Placental pericyte (primary cell): Measurements from ENCODE around the gene CALR. TPM values are rescaled to one million over a fixed set of nuclear protein-coding genes. Genes with fewer than 3 reads are reported as not detected.

Source experiments
- small RNA-seq: library from RNA; depleted of rRNA; stranded (forward); fragments of <200 nt; gene quantifications from one replicate; pipeline ENCODE3, GENCODE V24; 2012; ENCODE audit warnings: low replicate concordance
- total RNA-seq: library from RNA; depleted of rRNA; stranded (reverse); fragments of >200 nt; gene quantifications from 2 replicates; pipeline ENCODE4 v1.2.3, GENCODE V29; 2012

The CALR gene
- 1,645 and 6,576 TPM in 2 replicates for total RNA-seq

DNA sequence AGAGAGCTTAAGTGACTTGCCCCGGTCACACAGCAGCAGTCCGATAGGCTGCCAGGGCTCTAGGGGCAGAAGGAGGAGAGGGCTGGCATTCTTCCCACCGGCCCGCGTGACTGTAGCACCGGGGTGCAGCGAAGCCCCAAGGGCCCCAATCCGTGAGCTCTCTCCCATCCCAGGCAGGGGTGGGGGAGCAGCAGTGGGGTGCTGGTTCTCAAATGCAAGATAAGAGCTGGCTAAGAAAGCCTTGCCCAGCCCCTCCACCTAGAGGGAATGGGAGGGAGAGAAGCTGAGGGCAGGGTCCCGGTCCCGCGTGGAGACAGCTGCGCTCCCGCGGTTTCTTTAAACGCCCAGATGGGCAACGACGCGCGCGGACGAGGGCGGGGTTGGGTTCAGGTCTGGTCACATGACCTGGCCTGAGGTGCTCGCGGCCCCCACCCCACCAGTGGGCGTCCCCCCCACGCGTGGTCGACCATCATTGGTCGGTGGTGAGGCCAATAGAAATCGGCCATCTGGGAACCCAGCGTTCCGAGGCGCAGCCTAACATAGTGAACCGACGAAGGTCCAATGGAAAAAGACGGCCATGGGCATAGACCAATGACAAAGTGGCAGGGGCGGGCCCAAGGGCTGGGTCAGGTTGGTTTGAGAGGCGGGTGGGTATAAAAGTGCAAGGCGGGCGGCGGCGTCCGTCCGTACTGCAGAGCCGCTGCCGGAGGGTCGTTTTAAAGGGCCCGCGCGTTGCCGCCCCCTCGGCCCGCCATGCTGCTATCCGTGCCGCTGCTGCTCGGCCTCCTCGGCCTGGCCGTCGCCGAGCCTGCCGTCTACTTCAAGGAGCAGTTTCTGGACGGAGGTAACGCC is at the start of gene CALR:
TSS of gene CALR (plus strand) at position 683 of the 852 bp plus-strand sequence. CDS start at position 754, 71 bp downstream.

DNA sequence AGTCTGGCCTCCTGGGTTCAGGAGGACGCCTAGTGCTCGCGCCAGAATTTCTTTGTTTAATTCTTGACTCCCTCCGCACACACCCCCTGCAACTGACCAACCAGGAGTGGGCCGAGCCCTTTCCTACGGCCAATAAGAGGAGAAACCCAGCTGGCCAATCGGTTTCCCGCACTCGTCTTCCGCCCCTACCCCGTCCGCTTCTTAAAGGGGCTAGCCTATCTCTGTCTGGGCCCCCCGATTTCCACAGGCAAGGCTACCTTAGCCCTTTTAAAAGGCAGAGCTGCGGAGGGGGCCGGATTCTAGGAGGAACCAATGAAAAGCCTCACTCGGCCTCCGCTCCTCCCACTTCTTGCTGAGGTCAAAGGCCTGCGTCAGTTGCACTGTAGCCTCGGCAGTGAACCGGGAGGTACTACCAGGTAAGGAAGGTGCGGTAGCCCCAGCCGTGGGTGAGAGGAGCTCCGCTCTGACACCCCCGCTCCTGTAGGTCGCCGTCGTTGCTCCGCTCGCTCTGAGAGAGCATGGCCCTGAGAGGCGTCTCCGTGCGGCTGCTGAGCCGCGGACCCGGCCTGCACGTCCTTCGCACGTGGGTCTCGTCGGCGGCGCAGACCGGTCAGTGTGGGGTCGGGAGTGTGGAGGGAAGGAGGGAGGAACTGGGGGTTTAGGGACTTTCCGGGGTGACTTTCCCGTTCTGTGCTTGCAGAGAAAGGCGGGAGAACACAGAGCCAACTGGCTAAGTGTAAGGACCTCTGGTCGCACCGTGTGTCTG is 47.4 kb upstream of the CALR start, which contains the start of gene GCDH:
TSS of gene GCDH (plus strand) at position 374 of the 766 bp plus-strand sequence. CDS start at position 519, 145 bp downstream.

DNA sequence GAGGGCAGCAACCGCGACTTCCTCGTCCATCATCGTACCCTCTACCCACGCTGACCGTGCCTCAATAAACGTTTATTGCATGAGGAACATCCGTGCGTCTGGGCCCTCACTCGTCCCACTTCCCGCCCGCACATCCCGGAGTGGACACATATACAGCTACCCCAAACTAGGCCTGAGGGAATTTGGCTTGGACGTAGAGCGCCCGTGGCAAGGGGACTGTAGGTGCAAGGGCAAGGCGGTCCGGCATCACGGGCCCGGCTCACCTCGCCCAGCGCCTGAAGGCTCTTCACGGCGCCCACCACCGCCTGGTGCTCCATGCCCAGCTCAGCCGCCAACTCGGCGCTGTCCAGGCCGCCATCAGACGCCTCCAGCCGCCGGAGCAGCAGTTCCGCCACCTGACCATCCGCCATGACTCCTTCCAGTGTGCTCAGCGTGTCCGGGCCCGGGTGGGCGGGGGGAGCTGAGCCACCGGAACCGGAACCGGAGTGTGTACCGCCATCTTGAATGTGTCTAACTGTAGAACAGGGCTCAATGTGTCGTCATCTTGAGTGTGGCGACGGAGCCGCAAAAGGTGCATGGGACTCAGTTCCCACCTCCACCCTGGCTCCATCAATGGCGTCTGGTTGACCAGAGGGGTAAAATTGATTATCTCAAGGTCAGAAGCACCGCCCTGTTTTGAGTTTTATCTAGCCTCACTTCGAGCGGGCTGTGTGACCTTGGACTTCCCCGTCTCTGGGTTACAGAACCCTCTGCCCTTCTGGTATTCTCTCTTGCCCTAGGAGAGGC is 4.9 kb upstream of the CALR start, which contains the start of gene FARSA:
TSS of gene FARSA (minus strand) at position 425 of the 786 bp plus-strand sequence. CDS start at position 410, 15 bp downstream.

DNA sequence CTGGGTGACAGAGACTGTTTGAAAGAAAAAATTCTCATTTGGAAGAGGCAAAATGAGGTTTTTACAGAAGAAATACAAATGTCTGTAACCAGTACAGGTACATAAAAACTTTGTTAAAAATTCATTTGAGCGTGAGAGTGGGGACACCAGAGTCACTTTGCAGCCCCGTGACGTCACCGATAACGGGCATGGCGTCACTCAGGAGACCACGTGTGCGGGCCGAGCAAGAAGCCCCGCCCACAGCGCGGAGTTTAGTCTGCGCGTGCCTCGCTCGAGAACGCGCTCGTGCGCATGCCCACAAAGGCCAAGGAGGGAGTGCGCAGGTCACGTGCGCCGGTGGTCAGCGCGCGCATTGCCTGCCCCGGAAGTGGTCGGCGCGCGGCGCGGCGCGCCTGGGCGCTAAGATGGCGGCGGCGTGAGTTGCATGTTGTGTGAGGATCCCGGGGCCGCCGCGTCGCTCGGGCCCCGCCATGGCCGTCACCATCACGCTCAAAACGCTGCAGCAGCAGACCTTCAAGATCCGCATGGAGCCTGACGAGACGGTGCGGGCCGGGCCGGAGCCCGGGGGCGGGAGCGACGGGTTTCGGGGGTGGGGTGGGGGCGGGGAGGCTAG is 7.2 kb downstream of the CALR start, which contains the start of gene RAD23A:
TSS of gene RAD23A (plus strand) at position 384 of the 613 bp plus-strand sequence. CDS start at position 471, 87 bp downstream.

DNA sequence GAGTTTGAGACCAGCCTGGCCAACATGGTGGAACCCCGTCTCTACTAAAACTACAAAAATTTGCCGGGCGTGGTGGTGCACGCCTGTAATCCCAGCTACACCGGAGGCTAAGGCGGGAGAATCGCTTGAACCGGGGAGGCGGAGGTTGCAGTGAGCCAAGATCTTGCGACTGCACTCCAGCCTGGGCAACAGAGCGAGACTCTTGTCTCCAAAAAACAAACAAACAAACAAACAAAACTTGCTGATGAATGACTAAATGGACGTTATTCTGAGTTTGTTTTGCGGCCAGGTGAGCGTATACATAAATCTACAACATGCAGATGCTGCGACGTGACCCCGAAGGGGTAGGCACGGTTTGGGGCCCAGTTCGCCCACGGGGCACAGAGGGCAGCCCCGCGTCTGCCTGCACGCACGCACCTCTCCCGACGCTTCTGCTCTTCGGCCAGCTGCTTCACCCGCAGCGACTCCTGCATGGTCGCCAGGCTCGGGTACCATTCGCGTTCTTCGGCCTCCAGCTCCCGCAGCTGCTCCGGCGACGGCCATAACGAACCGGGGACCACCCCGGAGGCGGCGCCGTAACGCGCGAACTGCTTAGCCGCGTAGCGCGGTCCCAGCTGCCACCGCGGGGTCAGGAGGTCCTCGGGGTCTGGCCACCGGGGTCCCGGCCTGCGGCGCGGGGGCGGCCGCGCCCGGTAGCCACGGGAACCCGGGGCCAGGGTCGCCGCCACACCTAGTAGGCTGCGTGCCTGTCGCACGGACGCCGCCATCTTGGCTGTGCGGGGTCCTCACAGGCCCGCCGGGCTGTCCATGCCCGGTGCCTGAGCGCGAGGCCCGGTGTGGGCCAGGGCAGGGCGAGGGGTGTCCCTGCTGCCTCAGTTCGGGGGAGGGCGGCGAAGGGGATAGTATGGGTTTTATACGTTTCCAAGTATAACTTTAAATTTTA is 18.3 kb downstream of the CALR start, which contains the start of gene GADD45GIP1:
TSS of gene GADD45GIP1 (minus strand) at position 778 of the 943 bp plus-strand sequence. CDS start at position 767, 11 bp downstream.

DNA sequence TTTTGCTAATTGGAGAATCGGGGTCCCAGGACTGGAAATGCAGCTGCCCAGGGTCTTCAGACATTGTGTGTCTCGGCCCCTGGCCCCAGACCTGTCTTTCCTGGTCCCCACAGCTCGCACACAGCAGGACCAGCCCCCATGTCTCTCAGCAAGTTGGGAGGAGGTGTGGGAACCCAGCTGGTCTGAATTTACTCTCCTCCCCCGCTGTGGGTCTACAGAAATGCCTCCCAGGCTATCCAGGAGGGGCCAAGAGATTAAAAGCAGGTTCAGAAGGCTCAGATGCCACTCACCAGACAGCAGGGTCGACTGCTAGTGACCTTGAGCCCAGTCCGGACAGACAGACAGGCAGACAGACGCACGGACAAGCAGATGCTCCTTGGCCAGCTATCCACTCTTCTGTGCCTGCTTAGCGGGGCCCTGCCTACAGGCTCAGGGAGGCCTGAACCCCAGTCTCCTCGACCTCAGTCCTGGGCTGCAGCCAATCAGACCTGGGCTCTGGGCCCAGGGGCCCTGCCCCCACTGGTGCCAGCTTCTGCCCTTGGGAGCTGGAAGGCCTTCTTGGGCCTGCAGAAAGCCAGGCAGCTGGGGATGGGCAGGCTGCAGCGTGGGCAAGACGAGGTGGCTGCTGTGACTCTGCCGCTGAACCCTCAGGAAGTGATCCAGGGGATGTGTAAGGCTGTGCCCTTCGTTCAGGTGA is 31.0 kb downstream of the CALR start, which contains the start of gene DAND5:
TSS of gene DAND5 (plus strand) at position 285 of the 697 bp plus-strand sequence. CDS start at position 370, 85 bp downstream.

Small RNA genes within 50 kb of the gene (small RNA-seq; reads per million reads assigned to genes)
- gene MIR5695 (0.13 reads per million), gene MIR6515 (0.91 reads per million, percentile 41 among the genes with 10 or more reads in this experiment)

Other genes with a start within 250 kb of the CALR start
- 10.3 and 12.2 TPM in 2 replicates for gene FBXW9, start 242.0 kb upstream of the CALR start, total RNA-seq
- 45.1 and 73.3 TPM in 2 replicates for gene TNPO2, start 214.7 kb upstream of the CALR start, total RNA-seq
- gene TRIR, start 203.9 kb upstream of the CALR start, total RNA-seq, result 142 and 218 TPM in 2 replicates
- 88.0 and 105 TPM in 2 replicates for gene GET3, start 201.1 kb upstream of the CALR start, total RNA-seq
- gene BEST2, start 186.8 kb upstream of the CALR start, total RNA-seq, result not detected in 2 replicates
- 13.3 and 14.2 TPM in 2 replicates for gene HOOK2, start 163.1 kb upstream of the CALR start, total RNA-seq
- 187 and 191 TPM in 2 replicates for gene JUNB, start 147.1 kb upstream of the CALR start, total RNA-seq
- gene PRDX2, start 136.8 kb upstream of the CALR start, total RNA-seq, result 188 and 197 TPM in 2 replicates
- not detected in 2 replicates for gene THSD8, start 136.5 kb upstream of the CALR start, total RNA-seq
- 4.4 and 45.4 TPM in 2 replicates for gene RNASEH2A, start 132.0 kb upstream of the CALR start, total RNA-seq
- not detected in 2 replicates for gene RTBDN, start 104.0 kb upstream of the CALR start, total RNA-seq
- gene MAST1, start 100.1 kb upstream of the CALR start, total RNA-seq, result not detected in 2 replicates
- gene DNASE2, start 57.2 kb upstream of the CALR start, total RNA-seq, result 11.5 and 37.2 TPM in 2 replicates
- gene KLF1, start 51.4 kb upstream of the CALR start, total RNA-seq, result not detected in 2 replicates
- gene GCDH, start 47.4 kb upstream of the CALR start, total RNA-seq, result 32.4 and 35.7 TPM in 2 replicates
- 0.22 TPM in 1 of 2 replicates, not detected in the other for gene SYCE2, start 19.3 kb upstream of the CALR start, total RNA-seq
- 98.8 and 109 TPM in 2 replicates for gene FARSA, start 4.9 kb upstream of the CALR start, total RNA-seq
- gene RAD23A, start 7.3 kb downstream of the CALR start, total RNA-seq, result 93.7 and 179 TPM in 2 replicates
- gene GADD45GIP1, start 18.6 kb downstream of the CALR start, total RNA-seq, result 15.8 and 19.3 TPM in 2 replicates
- gene DAND5, start 31.0 kb downstream of the CALR start, total RNA-seq, result 0.14 TPM in 1 of 2 replicates, not detected in the other
- 37.2 and 41.9 TPM in 2 replicates for gene NFIX, start 56.9 kb downstream of the CALR start, total RNA-seq
- gene LYL1, start 164.2 kb downstream of the CALR start, total RNA-seq, result 1.5 and 6.9 TPM in 2 replicates
- 33.5 and 45.1 TPM in 2 replicates for gene TRMT1, start 178.1 kb downstream of the CALR start, total RNA-seq
- gene NACC1, start 179.7 kb downstream of the CALR start, total RNA-seq, result 85.6 and 148 TPM in 2 replicates
- 63.0 and 69.0 TPM in 2 replicates for gene STX10, start 211.8 kb downstream of the CALR start, total RNA-seq
- gene IER2, start 211.8 kb downstream of the CALR start, total RNA-seq, result 45.7 and 87.5 TPM in 2 replicates